ENCODE data around the gene PTPN9. TPM values are rescaled to one million over a fixed set of nuclear protein-coding genes. Genes with fewer than 3 reads are reported as not detected.

Gene PTPN9
- total and polyA plus RNA-seq, 2 of the 13 experiments (the other 11 are each of a cell fraction or from before 2014, with no cell fraction given) = 16.6 to 19.9 TPM

- TF ChIP-seq AHDC1 (CRISPR knock-in tag; IDR thresholded peaks at IDR 0.05; ENCODE audit: borderline replicate concordance) (no peak), SP2 (CRISPR knock-in tag; IDR thresholded peaks at IDR 0.05) (no peak), ZNF776 (CRISPR knock-in tag; IDR thresholded peaks at IDR 0.05) (no peak)
Observed at GRCh38 chr15:75553659-75554058, 25.5 kb downstream of the PTPN9 start (continued).

- Histone ChIP-seq H3K4me2 (ENCODE audit: low read depth, low read length) (no peak overlapping the region), H3K27ac (ENCODE audit: extremely low read length, insufficient read depth, low read length) (no peak overlapping the region), H4K20me1 (ENCODE audit: insufficient read depth, low read length) (0 out of 2 replicates have a peak, but pooled peaks cover 2% of the 10 kb centered on the region), H3K27me3 (ENCODE audit: control insufficient read depth in 1 of 2, insufficient read depth in 2 of 2, low read length in 2 of 2) (no peaks in the 10 kb centered on the region; a peak in 1 of 5 replicates), H3K36me3 (replicated peaks in 1 of 2; ENCODE audit: control insufficient read depth in 1 of 2, insufficient read depth in 2 of 2, low read length in 2 of 2) (no peaks in the 10 kb centered on the region), H3K79me2 (ENCODE audit: insufficient read depth, low read length) (peaks cover 9% of the 10 kb centered on the region), H3K9me3 (ENCODE audit: low read length) (no peaks in the 10 kb centered on the region), H3K9ac (ENCODE audit: insufficient read depth, low read depth, low read length) (no peak overlapping the region), H2AFZ (ENCODE audit: low read length) (no peak overlapping the region), H3K4me1 (ENCODE audit: insufficient read depth, low read length) (0 out of 2 replicates have a peak, but pooled peaks cover 5% of the 10 kb centered on the region), H3K4me3 (replicated peaks in 1 of 3; ENCODE audit: insufficient read depth in 1 of 3, low read depth in 2 of 3, low read length in 3 of 3) (no peak overlapping the region)
- FAIRE-seq (no peak), DNase-seq (ENCODE audit: low spot score) (no peak), ATAC-seq (no peak)
- BruUV-seq (replicated peaks) = no TSS peak
- in situ Hi-C loops (cut with HindIII; ENCODE audit: extremely low pct_ligation_motif_present, low pct_unique_long_range_greater_than_20kb) = no loop called here
- ChIA-PET POLR2A (no interaction called here), CTCF (ENCODE audit: low intra/inter-chr PET ratio, low total read pairs) (no interaction called here)
- TF ChIP-seq ZNF652 (CRISPR knock-in tag; IDR thresholded peaks at IDR 0.05; ENCODE audit: borderline replicate concordance, low read depth) = no peak
- intact Hi-C loops (cut with micrococcal nuclease; ENCODE audit: unreplicated experiment) = no loop called here
- WGBS (ENCODE audit: low lambda C conversion rate) = 95% methylated on average over 4 of the region's 4 CpGs
Observed at GRCh38 chr15:75551091-75551490, 28.0 kb downstream of the PTPN9 start.

Data from HepG2 (cell line).